ENCODE data around the gene MAL.

The MAL gene

DNA sequence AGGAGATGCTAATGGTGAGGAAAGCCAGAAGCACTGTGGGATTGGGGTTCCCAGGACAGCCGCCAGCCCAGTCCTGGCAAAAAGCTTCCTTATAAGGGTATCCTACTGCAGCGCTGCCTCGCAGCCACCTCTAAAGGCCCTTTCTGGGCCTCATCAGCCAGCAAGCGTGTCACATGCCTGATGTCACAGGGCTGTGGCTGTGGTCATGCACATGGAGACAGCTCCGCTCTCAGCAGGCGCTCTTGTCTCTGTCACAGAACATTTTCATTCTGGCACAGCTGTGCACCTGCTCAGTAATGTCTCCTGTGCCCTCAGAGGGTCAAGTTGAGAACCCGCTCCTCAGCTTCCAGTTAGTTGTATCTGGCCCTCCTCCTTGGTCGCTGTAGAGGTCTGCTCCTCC is 17.7 kb upstream of the MAL start:
- Histone ChIP-seq H3K36me3 (ENCODE audit: insufficient read depth, low read length) (no peaks in the 10 kb centered on the region), H3K4me3 (ENCODE audit: low read depth, low read length) (no peak overlapping the region), H3K27ac (ENCODE audit: low read depth, low read length) (no peak overlapping the region), H2AFZ (ENCODE audit: low read length, unreplicated experiment) (no peak overlapping the region), H3K4me1 (ENCODE audit: control insufficient read depth, insufficient read depth, low read length, unreplicated experiment) (no peaks in the 10 kb centered on the region), H3K27me3 (ENCODE audit: insufficient read depth, low read length) (peaks cover 7% of the 10 kb centered on the region; the same call in 1 of the 2 replicates), H3K79me2 (ENCODE audit: control insufficient read depth, insufficient read depth, low read length, unreplicated experiment) (no peaks in the 10 kb centered on the region)

- no peaks in the 10 kb centered on the region for H3K36me3 ChIP-seq (ENCODE audit: insufficient read depth, low read length)
- H3K27me3 ChIP-seq (ENCODE audit: insufficient read depth, low read length): peaks cover 7% of the 10 kb centered on the region; the same call in 1 of the 2 replicates
- H3K27ac ChIP-seq (ENCODE audit: low read depth, low read length): no peak overlapping the region
- no peak overlapping the region for H2AFZ ChIP-seq (ENCODE audit: low read length, unreplicated experiment)
- H3K79me2 ChIP-seq (ENCODE audit: control insufficient read depth, insufficient read depth, low read length, unreplicated experiment): no peaks in the 10 kb centered on the region
- no peak overlapping the region for H3K4me3 ChIP-seq (ENCODE audit: low read depth, low read length)
- H3K4me1 ChIP-seq (ENCODE audit: control insufficient read depth, insufficient read depth, low read length, unreplicated experiment): no peaks in the 10 kb centered on the region
Observed at GRCh38 chr2:95008306-95008705, 17.2 kb upstream of the MAL start.

GRCh38 chr2:95008996-95009395 is 16.5 kb upstream of the MAL start:
- no peaks in the 10 kb centered on the region for H3K4me1 ChIP-seq (ENCODE audit: control insufficient read depth, insufficient read depth, low read length, unreplicated experiment)
- peaks cover 7% of the 10 kb centered on the region; the same call in 1 of the 2 replicates for H3K27me3 ChIP-seq (ENCODE audit: insufficient read depth, low read length)
- H2AFZ ChIP-seq (ENCODE audit: low read length, unreplicated experiment): no peak overlapping the region
- H3K4me3 ChIP-seq (ENCODE audit: low read depth, low read length): no peak overlapping the region
- H3K27ac ChIP-seq (ENCODE audit: low read depth, low read length): no peak overlapping the region
- no peaks in the 10 kb centered on the region for H3K79me2 ChIP-seq (ENCODE audit: control insufficient read depth, insufficient read depth, low read length, unreplicated experiment)
- H3K36me3 ChIP-seq (ENCODE audit: insufficient read depth, low read length): no peaks in the 10 kb centered on the region

DNA sequence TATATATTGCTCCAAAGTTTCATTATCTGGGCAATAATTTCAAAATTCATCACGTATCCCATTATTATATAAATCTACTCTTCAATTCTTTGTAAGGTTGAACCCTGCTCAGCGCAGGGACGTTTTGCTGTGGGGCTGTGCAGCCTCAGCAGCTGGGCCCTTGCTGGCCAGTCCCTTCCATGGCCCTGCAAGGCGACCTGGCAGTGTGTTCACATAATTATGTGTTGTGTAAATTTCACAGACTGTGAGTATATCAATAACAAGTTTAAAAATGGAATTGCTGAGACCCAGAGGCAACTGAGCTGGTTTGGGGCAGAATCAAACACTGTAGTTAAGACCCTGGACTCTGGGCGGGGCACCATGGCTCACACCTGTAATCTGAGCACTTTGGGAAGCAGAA is 16.1 kb upstream of the MAL start:
- Histone ChIP-seq H3K4me1 (ENCODE audit: control insufficient read depth, insufficient read depth, low read length, unreplicated experiment) (no peaks in the 10 kb centered on the region), H3K27ac (ENCODE audit: low read depth, low read length) (no peak overlapping the region), H3K27me3 (ENCODE audit: insufficient read depth, low read length) (peaks cover 7% of the 10 kb centered on the region; the same call in 1 of the 2 replicates), H2AFZ (ENCODE audit: low read length, unreplicated experiment) (no peak overlapping the region), H3K4me3 (ENCODE audit: low read depth, low read length) (no peak overlapping the region), H3K79me2 (ENCODE audit: control insufficient read depth, insufficient read depth, low read length, unreplicated experiment) (no peaks in the 10 kb centered on the region), H3K36me3 (ENCODE audit: insufficient read depth, low read length) (no peaks in the 10 kb centered on the region)

DNA sequence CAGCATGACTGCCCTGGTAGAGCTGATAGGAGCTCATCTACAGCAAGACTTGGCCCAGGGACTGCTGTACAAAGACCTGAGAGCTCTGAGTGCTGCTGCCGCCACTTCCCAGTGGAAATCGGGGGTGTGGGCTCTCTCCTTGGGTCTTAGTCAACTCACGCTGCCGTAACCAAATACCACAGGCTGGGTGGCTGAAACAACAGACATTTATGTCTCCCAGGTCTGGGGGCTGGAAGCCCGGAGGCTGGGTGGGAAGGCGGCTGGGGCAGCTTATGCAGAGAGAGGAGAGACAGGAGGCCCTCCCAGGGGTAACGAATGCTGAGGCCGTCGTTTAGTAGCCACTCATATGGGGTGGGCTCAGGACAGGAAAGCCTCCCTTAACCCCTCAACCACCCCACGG is 15.4 kb upstream of the MAL start:
- H2AFZ ChIP-seq (ENCODE audit: low read length, unreplicated experiment): no peak overlapping the region
- no peaks in the 10 kb centered on the region for H3K79me2 ChIP-seq (ENCODE audit: control insufficient read depth, insufficient read depth, low read length, unreplicated experiment)
- H3K27ac ChIP-seq (ENCODE audit: low read depth, low read length): no peak overlapping the region
- H3K4me3 ChIP-seq (ENCODE audit: low read depth, low read length): no peak overlapping the region
- no peaks in the 10 kb centered on the region for H3K4me1 ChIP-seq (ENCODE audit: control insufficient read depth, insufficient read depth, low read length, unreplicated experiment)
- peaks cover 10% of the 10 kb centered on the region for H3K27me3 ChIP-seq (ENCODE audit: insufficient read depth, low read length)
- no peaks in the 10 kb centered on the region for H3K36me3 ChIP-seq (ENCODE audit: insufficient read depth, low read length)

- Histone ChIP-seq H3K4me3 (ENCODE audit: low read depth, low read length) (no peak overlapping the region), H3K79me2 (ENCODE audit: control insufficient read depth, insufficient read depth, low read length, unreplicated experiment) (no peaks in the 10 kb centered on the region), H3K27ac (ENCODE audit: low read depth, low read length) (no peak overlapping the region), H3K4me1 (ENCODE audit: control insufficient read depth, insufficient read depth, low read length, unreplicated experiment) (no peaks in the 10 kb centered on the region), H3K27me3 (ENCODE audit: insufficient read depth, low read length) (peaks cover 16% of the 10 kb centered on the region), H2AFZ (ENCODE audit: low read length, unreplicated experiment) (no peak overlapping the region), H3K36me3 (ENCODE audit: insufficient read depth, low read length) (no peaks in the 10 kb centered on the region)
Observed at GRCh38 chr2:95010718-95011117, 14.8 kb upstream of the MAL start.

DNA sequence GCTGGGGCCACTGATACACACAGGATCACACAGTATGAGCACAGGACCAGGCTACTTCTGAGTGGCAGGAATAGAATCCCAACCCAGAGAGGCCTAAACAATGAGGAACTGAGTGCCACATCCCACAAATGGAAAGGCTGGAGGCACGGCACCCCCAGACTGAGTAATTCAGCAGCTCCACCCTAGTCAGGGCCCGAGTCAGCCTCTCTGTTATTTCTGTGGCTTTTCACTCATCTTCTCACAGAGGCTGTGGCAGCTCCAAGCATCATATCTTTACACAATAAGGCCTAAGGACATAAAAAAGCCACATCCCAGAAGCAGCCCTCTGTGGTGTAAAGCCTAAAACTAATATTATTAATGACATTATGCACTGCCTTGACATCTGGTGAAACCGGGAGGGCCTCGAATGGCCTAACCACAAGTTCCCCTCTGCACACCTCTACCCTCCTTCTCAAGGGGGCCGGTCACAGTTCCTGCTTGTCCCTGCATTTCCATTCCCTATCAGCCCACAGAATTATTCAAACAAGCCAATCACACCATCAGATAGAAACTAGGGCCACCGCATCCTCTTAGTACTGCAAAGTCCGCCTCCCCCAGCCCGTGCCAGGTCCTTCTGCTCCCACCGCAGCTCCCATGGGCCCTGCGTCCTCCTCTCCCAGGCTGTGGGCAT is 12.5 kb upstream of the MAL start:
- no peak overlapping the region for H3K27ac ChIP-seq (ENCODE audit: low read depth, low read length)
- H3K36me3 ChIP-seq (ENCODE audit: insufficient read depth, low read length): no peaks in the 10 kb centered on the region
- H3K27me3 ChIP-seq (ENCODE audit: insufficient read depth, low read length): peaks cover 24% of the 10 kb centered on the region
- H3K79me2 ChIP-seq (ENCODE audit: control insufficient read depth, insufficient read depth, low read length, unreplicated experiment): no peaks in the 10 kb centered on the region
- H3K4me3 ChIP-seq (ENCODE audit: low read depth, low read length): no peak overlapping the region
- H2AFZ ChIP-seq (ENCODE audit: low read length, unreplicated experiment): no peak overlapping the region
- H3K4me1 ChIP-seq (ENCODE audit: control insufficient read depth, insufficient read depth, low read length, unreplicated experiment): no peaks in the 10 kb centered on the region

DNA sequence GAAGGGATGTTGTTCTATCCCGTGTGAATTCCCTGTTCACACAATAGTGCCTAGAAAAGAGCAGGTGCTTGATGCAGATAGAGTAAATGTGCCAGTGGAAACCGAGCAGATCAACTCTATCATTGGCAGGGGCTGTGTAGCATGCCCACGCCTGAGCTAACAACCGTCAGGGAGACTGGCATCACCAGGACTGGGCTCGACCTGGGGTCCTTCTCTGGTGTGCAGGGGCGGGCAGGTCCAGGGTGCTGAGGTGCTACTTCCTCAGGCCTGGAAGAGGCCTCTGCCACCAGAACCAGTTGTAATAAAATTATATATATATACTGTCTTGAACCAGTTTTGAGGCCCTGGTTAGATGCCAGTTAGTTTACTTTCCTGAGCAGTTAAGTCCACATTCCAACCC is 11.8 kb upstream of the MAL start:
- no peak overlapping the region for H2AFZ ChIP-seq (ENCODE audit: low read length, unreplicated experiment)
- H3K4me1 ChIP-seq (ENCODE audit: control insufficient read depth, insufficient read depth, low read length, unreplicated experiment): no peaks in the 10 kb centered on the region
- H3K79me2 ChIP-seq (ENCODE audit: control insufficient read depth, insufficient read depth, low read length, unreplicated experiment): no peaks in the 10 kb centered on the region
- no peak overlapping the region for H3K4me3 ChIP-seq (ENCODE audit: low read depth, low read length)
- H3K36me3 ChIP-seq (ENCODE audit: insufficient read depth, low read length): no peaks in the 10 kb centered on the region
- H3K27ac ChIP-seq (ENCODE audit: low read depth, low read length): no peak overlapping the region
- H3K27me3 ChIP-seq (ENCODE audit: insufficient read depth, low read length): peaks cover 27% of the 10 kb centered on the region

DNA sequence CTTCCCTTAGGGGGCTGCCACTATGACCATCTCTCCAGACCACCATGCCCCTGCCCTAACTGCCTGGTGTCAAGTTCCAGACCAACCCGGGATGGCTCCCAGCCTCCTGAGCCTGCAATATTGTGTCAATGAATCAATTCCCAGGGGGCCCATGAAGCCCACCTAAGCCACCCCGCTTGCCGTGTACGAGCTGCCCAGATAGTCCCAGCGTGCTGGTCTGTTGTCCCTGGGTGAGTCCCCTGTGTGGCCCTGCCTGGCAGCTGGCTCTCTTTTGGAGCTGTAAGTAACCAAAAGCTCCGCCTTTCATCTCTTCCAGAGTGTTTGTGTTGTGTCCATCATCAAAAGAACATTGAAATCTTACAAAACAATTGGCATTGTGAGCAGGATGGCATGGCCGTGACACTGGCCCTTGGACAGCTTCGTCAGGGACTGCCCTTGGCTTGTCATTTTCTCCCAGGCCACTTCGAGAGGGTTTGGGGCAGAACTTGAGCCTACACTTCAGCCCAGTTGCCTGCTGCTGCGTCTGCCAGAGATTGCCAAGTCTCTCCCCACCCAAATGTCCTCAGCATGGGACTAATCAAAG is 11.3 kb upstream of the MAL start:
- Histone ChIP-seq H3K27ac (ENCODE audit: low read depth, low read length) (no peak overlapping the region), H3K79me2 (ENCODE audit: control insufficient read depth, insufficient read depth, low read length, unreplicated experiment) (no peaks in the 10 kb centered on the region), H3K4me3 (ENCODE audit: low read depth, low read length) (no peak overlapping the region), H2AFZ (ENCODE audit: low read length, unreplicated experiment) (no peak overlapping the region), H3K4me1 (ENCODE audit: control insufficient read depth, insufficient read depth, low read length, unreplicated experiment) (no peaks in the 10 kb centered on the region), H3K36me3 (ENCODE audit: insufficient read depth, low read length) (no peaks in the 10 kb centered on the region), H3K27me3 (ENCODE audit: insufficient read depth, low read length) (peaks cover 29% of the 10 kb centered on the region)

- H3K27me3 ChIP-seq (ENCODE audit: insufficient read depth, low read length): peaks cover 41% of the 10 kb centered on the region
- no peak overlapping the region for H3K27ac ChIP-seq (ENCODE audit: low read depth, low read length)
- H3K79me2 ChIP-seq (ENCODE audit: control insufficient read depth, insufficient read depth, low read length, unreplicated experiment): no peaks in the 10 kb centered on the region
- H3K4me1 ChIP-seq (ENCODE audit: control insufficient read depth, insufficient read depth, low read length, unreplicated experiment): no peaks in the 10 kb centered on the region
- no peaks in the 10 kb centered on the region for H3K36me3 ChIP-seq (ENCODE audit: insufficient read depth, low read length)
- no peak overlapping the region for H2AFZ ChIP-seq (ENCODE audit: low read length, unreplicated experiment)
- H3K4me3 ChIP-seq (ENCODE audit: low read depth, low read length): no peak overlapping the region
Observed at GRCh38 chr2:95015261-95015912, 10.1 kb upstream of the MAL start.

DNA sequence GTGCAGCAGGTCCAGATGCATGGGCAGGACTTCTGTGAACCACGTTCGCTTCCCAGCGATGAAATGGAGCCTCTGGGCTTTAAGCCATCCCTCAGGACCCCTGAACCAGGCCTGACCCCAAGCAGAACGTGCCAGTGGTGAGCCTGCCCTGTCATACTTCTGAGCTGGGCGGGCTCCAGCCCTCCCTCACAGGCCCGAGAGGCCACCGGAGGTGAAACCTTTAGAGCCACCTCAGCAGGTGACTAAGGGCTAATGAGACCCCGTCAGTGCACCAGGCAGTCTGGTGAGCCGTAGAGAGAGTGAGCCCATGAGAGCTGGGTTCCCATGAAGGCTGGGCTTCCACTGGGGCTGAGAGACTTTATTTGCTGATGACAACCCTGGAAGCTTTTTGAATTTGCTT is 8.9 kb upstream of the MAL start:
- H2AFZ ChIP-seq (ENCODE audit: low read length, unreplicated experiment): no peak overlapping the region
- no peak overlapping the region for H3K27ac ChIP-seq (ENCODE audit: low read depth, low read length)
- H3K4me3 ChIP-seq (ENCODE audit: low read depth, low read length): no peak overlapping the region
- no peaks in the 10 kb centered on the region for H3K4me1 ChIP-seq (ENCODE audit: control insufficient read depth, insufficient read depth, low read length, unreplicated experiment)
- no peaks in the 10 kb centered on the region for H3K36me3 ChIP-seq (ENCODE audit: insufficient read depth, low read length)
- no peaks in the 10 kb centered on the region for H3K79me2 ChIP-seq (ENCODE audit: control insufficient read depth, insufficient read depth, low read length, unreplicated experiment)
- peaks cover 53% of the 10 kb centered on the region for H3K27me3 ChIP-seq (ENCODE audit: insufficient read depth, low read length)

Data from ACC112 (cell line).